ENCODE measurements around the gene ZBTB48. TPM values are rescaled to one million over a fixed set of nuclear protein-coding genes. Genes with fewer than 3 reads are reported as not detected.

Gene ZBTB48
- total RNA-seq, 1 donor from 2014 or later: 53.2 TPM

GRCh38 chr1:6578624-6579373 lies 995 bp upstream of the ZBTB48 start:
- ChIA-PET CTCF (no interaction called here), POLR2A (interaction anchor here (1.3 to 2.9 kb wide), 4 partner anchors 24 to 205 kb away, joined by 3 to 16 read pairs (median 11); partner anchors contain the start of gene NOL9)
- TF ChIP-seq CTCF (IDR thresholded peaks at IDR 0.05): no peak
- intact Hi-C loops (cut with micrococcal nuclease): loop anchor here (1.0 kb wide), 3 partner anchors 24 to 35 kb away; partner anchors contain the start of genes NOL9 and PHF13
- DNase-seq (no peak), ATAC-seq (ENCODE audit: low read depth) (no peak)
- peak overlapping the region; percentile 95 for H3K4me3 Mint-ChIP-seq
- peaks cover 8% of the 10 kb centered on the region for H3K36me3 Mint-ChIP-seq (ENCODE audit: low read depth)
- peak overlapping the region; percentile 94 for H3K27ac Mint-ChIP-seq
- peaks cover 35% of the 10 kb centered on the region for H3K4me1 Mint-ChIP-seq
- H3K27me3 Mint-ChIP-seq: no peaks in the 10 kb centered on the region
- H3K9me3 Mint-ChIP-seq: no peaks in the 10 kb centered on the region

- Mint-ChIP-seq H3K36me3 (ENCODE audit: low read depth) (peaks cover 14% of the 10 kb centered on the region), H3K4me3 (peak overlapping the region; percentile 95), H3K27ac (peak overlapping the region; percentile 94), H3K4me1 (peaks cover 41% of the 10 kb centered on the region), H3K27me3 (no peaks in the 10 kb centered on the region), H3K9me3 (no peaks in the 10 kb centered on the region)
- ATAC-seq (ENCODE audit: low read depth) (peak; percentile 41), DNase-seq (no peak)
- ChIA-PET POLR2A (interaction anchor here (0.6 to 4.3 kb wide), 16 partner anchors 11 to 1188 kb away, joined by 3 to 94 read pairs (median 10); partner anchors contain the start of genes ACOT7, CAMTA1, KLHL21 and NOL9), CTCF (interaction anchor here (1.2 to 2.6 kb wide), 3 partner anchors 22 to 55 kb away, joined by 3 to 15 read pairs (median 4); partner anchors contain the start of genes NOL9 and TAS1R1)
- intact Hi-C loops (cut with micrococcal nuclease): loop anchor here (1.0 kb wide), 1 partner anchor 45 kb away; no protein-coding TSS in a partner anchor
- no peak for TF ChIP-seq CTCF (IDR thresholded peaks at IDR 0.05)
These were observed 362 bp downstream of the ZBTB48 start for GRCh38 chr1:6580119-6580592.

- ChIA-PET POLR2A (interaction anchor here (0.5 to 4.3 kb wide), 12 partner anchors 10 to 1195 kb away, joined by 3 to 94 read pairs (median 12); partner anchors contain the start of genes ACOT7, KLHL21, NOL9 and TAS1R1), CTCF (interaction anchor here (0.7 to 2.6 kb wide), 5 partner anchors 19 to 92 kb away, joined by 3 to 15 read pairs (median 4); partner anchors contain the start of genes NOL9 and TAS1R1)
- H3K36me3 Mint-ChIP-seq (ENCODE audit: low read depth): peaks cover 14% of the 10 kb centered on the region
- peak; percentile 18 for DNase-seq
- intact Hi-C loops (cut with micrococcal nuclease): loop anchor here (1.0 kb wide), 1 partner anchor 44 kb away; no protein-coding TSS in a partner anchor
- peaks cover 41% of the 10 kb centered on the region for H3K4me1 Mint-ChIP-seq
- TF ChIP-seq CTCF (IDR thresholded peaks at IDR 0.05): no peak
- ATAC-seq (ENCODE audit: low read depth): no peak
- H3K27me3 Mint-ChIP-seq: no peaks in the 10 kb centered on the region
- H3K27ac Mint-ChIP-seq: peak overlapping the region; percentile 94
- H3K9me3 Mint-ChIP-seq: no peaks in the 10 kb centered on the region
- peak overlapping the region; percentile 95 for H3K4me3 Mint-ChIP-seq
These were observed 1.0 kb downstream of the ZBTB48 start for GRCh38 chr1:6580593-6581409.

- H3K4me1 Mint-ChIP-seq: peaks cover 41% of the 10 kb centered on the region
- POLR2A ChIA-PET: interaction anchor here (0.5 to 4.3 kb wide), 3 partner anchors 20 to 1194 kb away, joined by 3 to 94 read pairs (median 16); partner anchors contain the start of gene KLHL21
- no peak for DNase-seq
- CTCF ChIA-PET: interaction anchor here (0.7 to 2.6 kb wide), 3 partner anchors 18 to 93 kb away, joined by 3 to 15 read pairs (median 4); partner anchors contain the start of genes NOL9 and TAS1R1
- no peaks in the 10 kb centered on the region for H3K9me3 Mint-ChIP-seq
- H3K27me3 Mint-ChIP-seq: no peaks in the 10 kb centered on the region
- no peak for TF ChIP-seq CTCF (IDR thresholded peaks at IDR 0.05)
- peak overlapping the region; percentile 65 for H3K27ac Mint-ChIP-seq
- intact Hi-C loops (cut with micrococcal nuclease): no loop called here
- ATAC-seq (ENCODE audit: low read depth): no peak
- H3K4me3 Mint-ChIP-seq: peak overlapping the region; percentile 95
- peaks cover 16% of the 10 kb centered on the region for H3K36me3 Mint-ChIP-seq (ENCODE audit: low read depth)
These were observed 1.9 kb downstream of the ZBTB48 start for GRCh38 chr1:6581561-6582305.
